Measurements from ENCODE around the gene SMG6.

DNA sequence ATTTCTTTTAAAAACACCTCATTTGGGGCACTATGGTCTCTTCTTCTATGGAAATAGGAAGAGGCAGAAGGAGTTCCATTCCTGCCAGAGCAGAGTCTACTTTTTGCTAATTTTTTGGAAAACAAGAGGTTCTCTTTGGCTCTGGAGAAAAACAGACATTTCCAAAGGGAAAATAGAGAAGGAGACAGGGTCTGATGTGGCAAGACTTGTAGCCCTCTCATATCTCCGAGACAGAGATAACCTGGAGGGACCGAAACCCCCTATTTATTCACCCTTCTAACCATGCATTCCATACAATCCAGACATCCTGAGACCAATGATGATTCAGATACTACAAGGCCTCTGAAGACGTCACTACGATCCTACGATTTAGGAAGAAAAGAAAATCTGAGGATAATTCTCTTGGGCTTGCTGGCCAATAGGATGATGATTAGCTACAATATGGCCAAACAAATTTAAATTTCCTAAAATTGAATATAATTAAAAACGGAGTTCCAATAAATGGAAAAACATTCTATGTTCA lies 178.5 kb downstream of the SMG6 start:
- TF ChIP-seq, protein P1, sequence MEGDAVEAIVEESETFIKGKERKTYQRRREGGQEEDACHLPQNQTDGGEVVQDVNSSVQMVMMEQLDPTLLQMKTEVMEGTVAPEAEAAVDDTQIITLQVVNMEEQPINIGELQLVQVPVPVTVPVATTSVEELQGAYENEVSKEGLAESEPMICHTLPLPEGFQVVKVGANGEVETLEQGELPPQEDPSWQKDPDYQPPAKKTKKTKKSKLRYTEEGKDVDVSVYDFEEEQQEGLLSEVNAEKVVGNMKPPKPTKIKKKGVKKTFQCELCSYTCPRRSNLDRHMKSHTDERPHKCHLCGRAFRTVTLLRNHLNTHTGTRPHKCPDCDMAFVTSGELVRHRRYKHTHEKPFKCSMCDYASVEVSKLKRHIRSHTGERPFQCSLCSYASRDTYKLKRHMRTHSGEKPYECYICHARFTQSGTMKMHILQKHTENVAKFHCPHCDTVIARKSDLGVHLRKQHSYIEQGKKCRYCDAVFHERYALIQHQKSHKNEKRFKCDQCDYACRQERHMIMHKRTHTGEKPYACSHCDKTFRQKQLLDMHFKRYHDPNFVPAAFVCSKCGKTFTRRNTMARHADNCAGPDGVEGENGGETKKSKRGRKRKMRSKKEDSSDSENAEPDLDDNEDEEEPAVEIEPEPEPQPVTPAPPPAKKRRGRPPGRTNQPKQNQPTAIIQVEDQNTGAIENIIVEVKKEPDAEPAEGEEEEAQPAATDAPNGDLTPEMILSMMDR (IDR thresholded peaks at IDR 0.05): no peak
- no peak for TF ChIP-seq POLR2A (IDR thresholded peaks at IDR 0.05)

Measured in sigmoid colon (tissue), 3 donors.